ENCODE measurements around the gene NUP50.

NUP50 gene

DNA sequence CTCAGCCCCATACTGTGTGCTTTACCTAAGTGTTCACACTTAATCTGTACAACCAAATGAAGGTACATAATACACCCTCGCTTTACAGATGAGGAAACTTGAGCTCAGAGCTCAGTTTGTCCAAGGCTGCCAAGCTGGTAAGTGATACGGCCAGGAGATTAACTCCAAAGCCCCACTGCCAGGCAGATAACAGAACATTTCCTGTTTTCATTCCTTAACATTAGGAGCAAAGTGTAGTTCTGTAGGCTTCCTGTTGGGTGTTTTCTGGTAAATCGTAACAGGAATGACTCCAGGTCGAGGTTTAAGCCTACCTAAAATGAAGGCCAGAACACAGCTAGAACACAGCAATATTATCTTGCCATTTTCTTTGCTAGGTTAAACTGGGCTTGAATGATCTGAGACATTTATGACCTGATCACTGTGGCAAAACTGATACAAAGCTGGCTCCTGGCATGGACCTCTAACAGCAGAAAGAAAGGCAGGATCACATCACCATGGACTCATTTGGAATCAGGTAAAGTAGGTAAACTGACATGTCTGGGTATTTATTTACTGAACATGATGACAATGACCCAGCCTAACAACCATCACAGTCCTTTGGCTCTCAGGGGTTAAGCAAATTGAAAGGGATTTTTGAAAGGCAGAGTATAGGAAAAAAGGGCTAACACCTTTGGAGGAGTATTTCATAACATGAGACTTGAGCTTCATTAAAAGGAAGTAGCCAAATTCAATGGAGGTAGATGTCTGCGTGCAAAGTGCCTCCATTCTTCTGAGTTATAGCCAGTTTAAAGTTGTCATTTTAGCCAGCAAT, 3.9 kb upstream of the NUP50 start:
- no peak for TF ChIP-seq CTCF (IDR thresholded peaks at IDR 0.05; ENCODE audit: low read depth, low read length)
- DNase-seq (ENCODE audit: extremely low read depth, low read depth), result no peak

GRCh38 chr22:45162531-45162930, 1.2 kb upstream of the NUP50 start:
- DNase-seq (ENCODE audit: extremely low read depth, low read depth), result no peak

GRCh38 chr22:45163099-45163450, 650 bp upstream of the NUP50 start:
- no peak for TF ChIP-seq CTCF (IDR thresholded peaks at IDR 0.05; ENCODE audit: low read depth, low read length)
- DNase-seq (ENCODE audit: extremely low read depth, low read depth), result no peak

More at GRCh38 chr22:45162531-45162930, 1.2 kb upstream of the NUP50 start:
- no peak for TF ChIP-seq CTCF (IDR thresholded peaks at IDR 0.05; ENCODE audit: low read depth, low read length)

DNA sequence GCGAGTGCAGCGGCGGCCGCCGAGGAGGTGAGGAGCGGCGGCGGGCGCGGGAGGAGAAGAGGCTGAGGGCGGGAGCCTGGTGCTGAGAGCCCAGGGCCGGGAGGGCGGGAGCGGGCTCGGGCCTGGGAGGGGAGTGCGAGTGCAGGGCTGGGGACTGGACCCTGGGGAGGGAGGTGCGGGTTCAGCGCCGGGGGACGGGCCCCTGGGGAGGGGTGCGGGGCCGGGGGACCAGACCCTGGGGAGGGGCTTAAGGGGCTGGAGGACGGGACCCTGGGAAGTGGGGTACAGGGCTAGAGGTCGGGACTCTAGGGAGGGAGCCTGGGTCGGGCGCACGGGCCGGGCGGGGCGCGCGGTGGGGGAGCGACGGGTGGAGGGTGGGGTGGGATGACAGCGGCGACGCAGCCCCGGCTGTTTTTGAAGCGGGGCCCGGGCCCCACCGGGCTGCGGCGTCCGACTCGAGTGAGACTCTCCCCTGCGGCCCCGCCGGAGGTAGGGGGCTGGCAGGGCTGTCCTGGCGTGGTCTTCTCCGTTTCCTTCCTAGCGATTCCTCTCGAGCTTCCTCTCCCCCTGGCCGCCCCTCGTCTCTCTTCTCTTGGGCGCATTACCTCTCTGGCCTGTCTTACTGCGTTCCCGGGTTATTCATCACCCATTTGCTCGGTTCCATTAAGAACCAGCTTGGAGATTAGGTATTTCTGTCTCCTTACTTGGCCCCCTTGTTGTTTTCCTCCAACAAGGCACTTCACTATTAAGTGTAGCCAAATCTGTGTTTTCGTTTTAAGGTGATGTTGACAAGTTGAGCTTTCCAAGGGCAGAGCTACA, 754 bp downstream of the NUP50 start:
- no peak for TF ChIP-seq CTCF (IDR thresholded peaks at IDR 0.05; ENCODE audit: low read depth, low read length)
- DNase-seq (ENCODE audit: extremely low read depth, low read depth), result no peak

DNA sequence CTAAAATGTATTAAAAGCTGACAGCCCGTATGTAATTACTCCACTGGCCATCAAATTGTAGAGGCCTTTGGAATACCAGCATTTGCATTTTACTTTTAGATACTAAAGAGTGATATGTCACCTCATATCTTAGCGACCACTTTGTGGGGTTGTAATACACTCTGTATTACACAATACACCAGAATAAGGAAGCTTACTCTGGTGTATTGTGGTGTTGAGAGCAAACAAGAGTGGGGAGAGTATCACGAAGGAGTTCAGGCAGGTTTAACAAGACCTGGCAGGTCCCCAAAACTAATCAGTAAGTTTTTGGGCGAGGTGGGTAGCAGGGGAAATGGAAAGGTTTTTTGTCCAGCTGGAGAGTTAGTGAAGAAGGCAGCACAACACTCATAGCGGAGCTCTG, 3.2 kb downstream of the NUP50 start:
- no peak for TF ChIP-seq CTCF (IDR thresholded peaks at IDR 0.05; ENCODE audit: low read depth, low read length)
- DNase-seq (ENCODE audit: extremely low read depth, low read depth), result no peak

GRCh38 chr22:45169591-45170466, 6.1 kb downstream of the NUP50 start:
- TF ChIP-seq CTCF (IDR thresholded peaks at IDR 0.05; ENCODE audit: low read depth, low read length), result no peak
- no peak for DNase-seq (ENCODE audit: extremely low read depth, low read depth)

Measured in AG09319 (cell line).